H9 (cell line): ENCODE data around the gene SPOP. TPM values are rescaled to one million over a fixed set of nuclear protein-coding genes. Genes with fewer than 3 reads are reported as not detected.

Experiments
- DNase-seq: peaks from one replicate; pipeline ENCODE4 v3.0.0-alpha.2; 2017
- H2AFZ ChIP-seq: one replicate; pipeline ENCODE4 v1.6.1; 2013; ENCODE audit warnings: mild to moderate bottlenecking, low read length, control low read depth, moderate library complexity
- H2AK5ac ChIP-seq: 2 replicates; pipeline ENCODE4 v1.6.1; 2013; ENCODE audit warnings: low read length, control low read depth, mixed read lengths; ENCODE audit not compliant: insufficient read length
- H2BK120ac ChIP-seq: one replicate; pipeline ENCODE4 v1.6.1; 2013; ENCODE audit warnings: low read depth, mild to moderate bottlenecking, low read length, control low read depth, inconsistent platforms; ENCODE audit not compliant: poor library complexity, severe bottlenecking
- H2BK12ac ChIP-seq: 2 replicates; pipeline ENCODE4 v1.6.1; 2013; ENCODE audit warnings: low read length, control low read depth, mixed read lengths, low read depth; ENCODE audit not compliant: insufficient read length
- H2BK15ac ChIP-seq: 2 replicates; pipeline ENCODE4 v1.6.1; 2013; ENCODE audit warnings: low read depth, low read length, control low read depth
- H2BK20ac ChIP-seq: one replicate; pipeline ENCODE4 v1.6.1; 2013; ENCODE audit warnings: low read depth, mild to moderate bottlenecking, low read length, control low read depth, inconsistent platforms; ENCODE audit not compliant: poor library complexity, severe bottlenecking
- H2BK5ac ChIP-seq: 2 replicates; pipeline ENCODE4 v1.6.1; 2013; ENCODE audit warnings: low read length, control low read depth, mixed read lengths; ENCODE audit not compliant: insufficient read length
- H3K14ac ChIP-seq: 2 replicates; pipeline ENCODE4 v1.6.1; 2013; ENCODE audit warnings: low read length, control low read depth; ENCODE audit not compliant: insufficient read depth
- H3K18ac ChIP-seq: 2 replicates; pipeline ENCODE4 v1.6.1; 2013; ENCODE audit warnings: low read depth, mild to moderate bottlenecking, mixed read lengths, low read length, control low read depth; ENCODE audit not compliant: insufficient read length
- H3K23ac ChIP-seq: 2 replicates; pipeline ENCODE4 v1.6.1; 2013; ENCODE audit warnings: low read length, control low read depth, mixed read lengths, low read depth; ENCODE audit not compliant: insufficient read length
- H3K23me2 ChIP-seq: 2 replicates; pipeline ENCODE4 v1.6.1; 2013; ENCODE audit warnings: low read depth, mild to moderate bottlenecking, mixed read lengths, low read length, control low read depth; ENCODE audit not compliant: insufficient read length, poor library complexity, severe bottlenecking
- H3K27ac ChIP-seq: 2 replicates; pipeline ENCODE4 v1.5.1; 2013; ENCODE audit warnings: low read length, control low read depth, mixed read lengths, low read depth; ENCODE audit not compliant: insufficient read length
- H3K27me3 ChIP-seq: 2 replicates; pipeline ENCODE4 v1.6.1; 2013; ENCODE audit warnings: low read length, control low read depth, inconsistent platforms; ENCODE audit not compliant: insufficient read depth
- H3K4ac ChIP-seq: 2 replicates; pipeline ENCODE4 v1.6.1; 2013; ENCODE audit warnings: low read depth, mild to moderate bottlenecking, control low read depth, inconsistent platforms, low read length, moderate library complexity
- H3K4me1 ChIP-seq: 2 replicates; pipeline ENCODE4 v1.6.1; 2013; ENCODE audit warnings: low read length, control low read depth, inconsistent platforms; ENCODE audit not compliant: insufficient read depth
- H3K4me2 ChIP-seq: 2 replicates; pipeline ENCODE4 v1.6.1; 2013; ENCODE audit warnings: low read length, control low read depth, mixed read lengths; ENCODE audit not compliant: insufficient read length, insufficient read depth
- H3K56ac ChIP-seq: 2 replicates; pipeline ENCODE4 v1.6.1; 2013; ENCODE audit warnings: low read depth, mild to moderate bottlenecking, mixed read lengths, low read length, control low read depth; ENCODE audit not compliant: insufficient read length
- H3K79me1 ChIP-seq: 2 replicates; pipeline ENCODE4 v1.6.1; 2013; ENCODE audit warnings: low read depth, mild to moderate bottlenecking, moderate library complexity, low read length, control low read depth, inconsistent platforms; ENCODE audit not compliant: insufficient read depth, poor library complexity, severe bottlenecking
- H3K79me2 ChIP-seq: 2 replicates; pipeline ENCODE4 v1.6.1; 2013; ENCODE audit warnings: low read length, control low read depth, inconsistent platforms; ENCODE audit not compliant: insufficient read depth
- H3K9ac ChIP-seq: 2 replicates; pipeline ENCODE4 v1.6.1; 2013; ENCODE audit warnings: low read length, control low read depth, mixed read lengths; ENCODE audit not compliant: insufficient read length; ENCODE audit errors: extremely low read depth
- H3K9me3 ChIP-seq: one replicate; pipeline ENCODE4 v1.6.1; 2013; ENCODE audit warnings: low read depth, low read length, inconsistent platforms; ENCODE audit not compliant: control insufficient read depth
- H3T11ph ChIP-seq: one replicate; pipeline ENCODE4 v1.6.1; 2013; ENCODE audit warnings: mild to moderate bottlenecking, low read length, control low read depth, inconsistent platforms
- H4K20me1 ChIP-seq: one replicate; pipeline ENCODE4 v1.6.1; 2013; ENCODE audit not compliant: control insufficient read depth, insufficient read length, insufficient read depth
- H4K5ac ChIP-seq: 2 replicates; pipeline ENCODE4 v1.6.1; 2013; ENCODE audit warnings: low read depth, mild to moderate bottlenecking, mixed read lengths, low read length, control low read depth; ENCODE audit not compliant: insufficient read length
- H4K8ac ChIP-seq: replicated peaks from 2 replicates; pipeline ENCODE4 v1.6.1; 2013; ENCODE audit warnings: low read length, control low read depth, mixed read lengths, low read depth; ENCODE audit not compliant: insufficient read length
- H4K91ac ChIP-seq: 2 replicates; pipeline ENCODE4 v1.6.1; 2013; ENCODE audit warnings: low read depth, mild to moderate bottlenecking, moderate library complexity, mixed read lengths, low read length, control low read depth; ENCODE audit not compliant: insufficient read length
- H3K27ac Mint-ChIP-seq, 3 experiments: 2 replicates in 2 of 3; 3 replicates in 1 of 3; pipeline ENCODE4 v1.8.0; 2020 to 2021; ENCODE audit warnings: mixed read lengths in 3 of 3, mild to moderate bottlenecking in 1 of 3, moderate library complexity in 1 of 3
- H3K27me3 Mint-ChIP-seq: 2 replicates; pipeline ENCODE4 v1.8.0; 2021; ENCODE audit warnings: low read depth, mild to moderate bottlenecking, moderate library complexity, mixed read lengths
- H3K36me3 Mint-ChIP-seq, 3 experiments: 2 replicates in 2 of 3; 3 replicates in 1 of 3; pipeline ENCODE4 v1.8.0; 2020 to 2021; ENCODE audit warnings: low read depth in 3 of 3, mixed read lengths in 3 of 3; ENCODE audit not compliant: insufficient read depth in 1 of 3
- H3K4me1 Mint-ChIP-seq, 2 experiments: 2 replicates each; pipeline ENCODE4 v1.8.0; 2020; ENCODE audit warnings: mixed read lengths in 2 of 2
- H3K4me3 Mint-ChIP-seq, 2 experiments: 2 replicates in 1 of 2; 3 replicates in 1 of 2; pipeline ENCODE4 v1.8.0; 2020 to 2021; ENCODE audit warnings: mild to moderate bottlenecking in 2 of 2, mixed read lengths in 2 of 2, moderate library complexity in 1 of 2
- H3K9me3 Mint-ChIP-seq, 2 experiments: 2 replicates in 1 of 2; 3 replicates in 1 of 2; pipeline ENCODE4 v1.8.0; 2020; ENCODE audit warnings: mild to moderate bottlenecking in 2 of 2, mixed read lengths in 2 of 2, moderate library complexity in 1 of 2
- WGBS: extraction: QIAGEN DNeasy Blood & Tissue Kit; methylation state at CpG from one replicate; pipeline ENCODE4 v1.1.7; 2013; ENCODE audit warnings: missing lambda C conversion rate, low lambda C conversion rate, mixed read lengths; ENCODE audit not compliant: insufficient read length; ENCODE audit errors: extremely low coverage; 5-methylcytosine and 5-hydroxymethylcytosine counted together
- total RNA-seq: library from RNA; stranded (reverse); gene quantifications from 2 replicates; pipeline ENCODE4 v1.2.1, GENCODE V29; 2021
- TF ChIP-seq, protein P1 (sequence below): fragments of 200-600 bp; sonication (generic); conservative IDR thresholded peaks from 3 replicates; pipeline ENCODE4 v1.8.0; 2021; ENCODE audit warnings: antibody characterized with exemption, mild to moderate bottlenecking

SPOP gene
- total RNA-seq, 1 experiment from 2014 or later, result 33.7 TPM

DNA sequence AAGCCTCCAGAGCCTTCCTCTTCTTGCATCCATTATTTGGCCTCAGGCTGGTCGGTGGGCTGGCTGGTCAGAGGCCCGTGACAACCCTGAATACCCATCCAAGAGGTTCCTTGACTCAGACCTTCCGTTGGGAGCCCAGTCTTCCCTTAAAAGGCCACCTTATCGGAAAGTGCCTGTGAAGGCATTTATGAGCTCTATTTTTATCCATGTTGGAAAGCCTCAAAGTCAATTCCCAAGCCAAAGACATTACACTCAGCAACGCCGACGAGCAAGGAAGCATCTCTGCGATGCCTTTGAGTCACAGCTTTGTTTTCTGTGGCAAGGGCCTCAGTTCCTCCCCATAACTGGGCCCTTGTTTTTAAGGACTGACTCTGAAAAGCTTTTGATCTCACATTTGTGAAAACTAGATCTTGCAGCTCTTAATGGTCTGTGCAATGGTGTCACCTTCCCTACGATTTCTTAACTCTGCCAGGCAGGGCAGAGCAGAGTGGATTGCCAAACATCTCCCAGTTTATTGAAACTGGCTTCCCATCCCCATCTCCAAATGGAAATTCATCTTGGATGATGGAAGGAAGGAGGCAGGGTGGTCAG is 13.3 kb upstream of the SPOP start:
- Histone ChIP-seq H2AFZ (no peak overlapping the region), H3K9ac (no peak overlapping the region), H4K20me1 (no peaks in the 10 kb centered on the region), H4K8ac (no peak overlapping the region), H3K9me3 (no peaks in the 10 kb centered on the region), H3K4ac (no peak overlapping the region), H4K5ac (no peak overlapping the region), H3K23me2 (no peaks in the 10 kb centered on the region), H3K79me2 (no peaks in the 10 kb centered on the region), H3T11ph (no peak overlapping the region), H2BK12ac (no peak overlapping the region), H2BK120ac (no peak overlapping the region), H4K91ac (no peak overlapping the region), H3K23ac (no peak overlapping the region), H2BK20ac (no peak overlapping the region), H3K56ac (no peak overlapping the region), H3K27ac (no peak overlapping the region), H3K79me1 (no peaks in the 10 kb centered on the region), H3K18ac (no peak overlapping the region), H3K4me1 (peaks cover 9% of the 10 kb centered on the region; the same call in 1 of the 2 replicates), H3K14ac (no peak overlapping the region), H2BK15ac (no peak overlapping the region), H2BK5ac (no peak overlapping the region), H3K27me3 (no peaks in the 10 kb centered on the region), H3K4me2 (no peak overlapping the region), H2AK5ac (no peak overlapping the region)
- no peaks in the 10 kb centered on the region for H3K9me3 Mint-ChIP-seq
- no peak for DNase-seq
- no peaks in the 10 kb centered on the region for H3K36me3 Mint-ChIP-seq
- H3K4me1 Mint-ChIP-seq, result peaks cover 22 to 26% of the 10 kb centered on the region in 2 experiments
- no peak overlapping the region for H3K4me3 Mint-ChIP-seq
- peaks cover 10% of the 10 kb centered on the region for H3K27me3 Mint-ChIP-seq
- WGBS, result no CpG with 5 or more reads among the region's 9 CpGs
- peak overlapping the region in 1 of 3 experiments; percentile 0; a peak in 1 of 7 replicates for H3K27ac Mint-ChIP-seq
- TF ChIP-seq, protein P1, sequence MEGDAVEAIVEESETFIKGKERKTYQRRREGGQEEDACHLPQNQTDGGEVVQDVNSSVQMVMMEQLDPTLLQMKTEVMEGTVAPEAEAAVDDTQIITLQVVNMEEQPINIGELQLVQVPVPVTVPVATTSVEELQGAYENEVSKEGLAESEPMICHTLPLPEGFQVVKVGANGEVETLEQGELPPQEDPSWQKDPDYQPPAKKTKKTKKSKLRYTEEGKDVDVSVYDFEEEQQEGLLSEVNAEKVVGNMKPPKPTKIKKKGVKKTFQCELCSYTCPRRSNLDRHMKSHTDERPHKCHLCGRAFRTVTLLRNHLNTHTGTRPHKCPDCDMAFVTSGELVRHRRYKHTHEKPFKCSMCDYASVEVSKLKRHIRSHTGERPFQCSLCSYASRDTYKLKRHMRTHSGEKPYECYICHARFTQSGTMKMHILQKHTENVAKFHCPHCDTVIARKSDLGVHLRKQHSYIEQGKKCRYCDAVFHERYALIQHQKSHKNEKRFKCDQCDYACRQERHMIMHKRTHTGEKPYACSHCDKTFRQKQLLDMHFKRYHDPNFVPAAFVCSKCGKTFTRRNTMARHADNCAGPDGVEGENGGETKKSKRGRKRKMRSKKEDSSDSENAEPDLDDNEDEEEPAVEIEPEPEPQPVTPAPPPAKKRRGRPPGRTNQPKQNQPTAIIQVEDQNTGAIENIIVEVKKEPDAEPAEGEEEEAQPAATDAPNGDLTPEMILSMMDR, result no peak
